Astrocyte (in vitro differentiated cells and primary cell): ENCODE results near the gene ING5. TPM values are rescaled to one million over a fixed set of nuclear protein-coding genes. Genes with fewer than 3 reads are reported as not detected.

Source experiments
- DNase-seq: peaks from one replicate; pipeline ENCODE4 v3.0.0-alpha.2; 2010; ENCODE audit warnings: low read depth
- FAIRE-seq: peaks from 2 replicates; lab custom pipeline; 2011; peaks lifted over from hg19 to GRCh38; lab: Jason Lieb, UNC
- H2AFZ ChIP-seq: 2 replicates; pipeline ENCODE4 v1.6.0; 2012; ENCODE audit warnings: low read depth, low read length, inconsistent platforms
- H3K27ac ChIP-seq: 2 replicates; pipeline ENCODE4 v1.5.1; 2011; ENCODE audit warnings: low read depth, low read length, inconsistent platforms
- H3K27me3 ChIP-seq: 2 replicates; pipeline ENCODE4 v1.6.0; 2011; ENCODE audit warnings: low read length, inconsistent platforms; ENCODE audit not compliant: insufficient read depth
- H3K36me3 ChIP-seq: 2 replicates; pipeline ENCODE4 v1.5.1; 2011; ENCODE audit warnings: low read length, inconsistent platforms; ENCODE audit not compliant: insufficient read depth
- H3K4me1 ChIP-seq: 2 replicates; pipeline ENCODE4 v1.5.1; 2011; ENCODE audit warnings: low read length, inconsistent platforms; ENCODE audit not compliant: insufficient read depth
- H3K4me2 ChIP-seq: 2 replicates; pipeline ENCODE4 v1.6.0; 2012; ENCODE audit warnings: low read length, inconsistent platforms
- H3K4me3 ChIP-seq: 2 replicates; pipeline ENCODE4 v1.5.1; 2011; ENCODE audit warnings: low read depth, mild to moderate bottlenecking, low read length, inconsistent platforms; ENCODE audit not compliant: insufficient read depth
- H3K79me2 ChIP-seq: 2 replicates; pipeline ENCODE4 v1.6.0; 2012; ENCODE audit warnings: mild to moderate bottlenecking, low read length, inconsistent platforms; ENCODE audit not compliant: insufficient read depth
- H3K9ac ChIP-seq: 2 replicates; pipeline ENCODE4 v1.6.0; 2012; ENCODE audit warnings: mild to moderate bottlenecking, low read length, inconsistent platforms
- H3K9me3 ChIP-seq: 2 replicates; pipeline ENCODE4 v1.5.1; 2012; ENCODE audit warnings: low read depth, mild to moderate bottlenecking, low read length, inconsistent platforms; ENCODE audit not compliant: insufficient read depth
- H4K20me1 ChIP-seq: 2 replicates; pipeline ENCODE4 v1.6.0; 2012; ENCODE audit warnings: low read length, inconsistent platforms; ENCODE audit not compliant: insufficient read depth
- H3K27ac Mint-ChIP-seq: one replicate; pipeline ENCODE4 v1.8.0; 2021; ENCODE audit warnings: mild to moderate bottlenecking, mixed read lengths; ENCODE audit not compliant: unreplicated experiment
- H3K27me3 Mint-ChIP-seq: one replicate; pipeline ENCODE4 v1.8.0; 2021; ENCODE audit warnings: low read depth, mixed read lengths; ENCODE audit not compliant: unreplicated experiment
- H3K36me3 Mint-ChIP-seq: one replicate; pipeline ENCODE4 v1.8.0; 2021; ENCODE audit warnings: low read depth, mixed read lengths; ENCODE audit not compliant: unreplicated experiment
- H3K4me1 Mint-ChIP-seq: one replicate; pipeline ENCODE4 v1.8.0; 2021; ENCODE audit warnings: low read depth, mixed read lengths; ENCODE audit not compliant: unreplicated experiment
- H3K4me3 Mint-ChIP-seq: one replicate; pipeline ENCODE4 v1.8.0; 2021; ENCODE audit warnings: mild to moderate bottlenecking, moderate library complexity, mixed read lengths; ENCODE audit not compliant: unreplicated experiment
- H3K9me3 Mint-ChIP-seq: one replicate; pipeline ENCODE4 v1.8.0; 2021; ENCODE audit warnings: mild to moderate bottlenecking, mixed read lengths; ENCODE audit not compliant: unreplicated experiment
- EZH2 ChIP-seq: IDR thresholded peaks from 2 replicates; pipeline ENCODE4 v1.6.1; 2012; ENCODE audit warnings: mild to moderate bottlenecking, low read length, inconsistent platforms; ENCODE audit not compliant: insufficient read depth
- total RNA-seq: library from RNA; stranded (reverse); gene quantifications from 2 replicates; pipeline ENCODE4 v1.2.1, GENCODE V29; 2021
- TF ChIP-seq, protein P1 (sequence below): IDR thresholded peaks from 2 replicates; pipeline ENCODE4 v1.5.1; 2011; ENCODE audit warnings: low read depth, mild to moderate bottlenecking, inconsistent platforms, low read length, moderate library complexity; ENCODE audit not compliant: insufficient read depth

ING5 gene
- total RNA-seq, 1 donor from 2014 or later = 19.7 TPM

DNA sequence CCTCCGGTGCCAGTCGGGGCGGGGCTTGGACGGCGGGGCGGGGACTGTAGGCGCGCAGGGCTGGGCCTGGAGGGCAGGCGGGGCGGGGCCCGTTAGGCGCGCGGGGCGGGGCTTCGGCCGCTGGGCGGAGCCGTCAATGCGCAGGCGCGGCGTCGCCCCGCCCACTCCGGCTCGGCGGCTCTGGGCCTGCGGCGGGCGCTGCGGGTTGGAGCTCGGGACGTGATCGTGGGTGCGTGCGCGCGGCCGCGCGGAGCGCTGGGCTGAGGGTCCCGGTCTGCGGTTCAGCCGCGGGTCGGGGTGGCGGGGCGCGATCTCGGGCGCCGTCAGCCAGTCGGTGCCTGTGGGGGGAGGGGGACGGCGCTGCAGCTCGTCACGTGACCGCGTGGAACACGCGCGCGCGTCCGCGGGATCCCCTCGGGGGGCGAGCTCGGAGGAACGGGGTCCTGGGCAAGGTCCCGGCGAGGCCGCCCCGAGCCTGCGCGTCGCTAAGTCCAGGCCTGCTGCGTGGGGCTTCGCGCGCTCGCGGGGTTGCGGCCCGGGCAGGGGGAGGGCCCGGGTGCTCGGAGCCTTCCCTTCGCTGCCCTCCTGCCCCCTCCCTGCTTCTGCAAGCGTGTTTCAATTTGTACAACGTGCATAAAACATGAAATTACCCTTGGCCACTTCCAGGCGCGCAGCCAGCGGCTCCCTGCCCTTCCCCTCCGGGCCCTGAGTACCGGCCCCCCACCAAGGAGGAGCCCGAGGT is 32.8 kb downstream of the ING5 start, which contains the start of gene D2HGDH:
TSS of gene D2HGDH (plus strand) at position 164 of the 742 bp plus-strand sequence. CDS start 595 bp downstream, outside the sequence.
- peak; percentile 41 for DNase-seq
- H4K20me1 ChIP-seq = peaks cover 20% of the 10 kb centered on the region
- Mint-ChIP-seq H3K9me3 (no peaks in the 10 kb centered on the region), H3K4me3 (peak within 1 kb of the TSS; percentile 85), H3K36me3 (no peaks in the 10 kb centered on the region), H3K27ac (peak within 1 kb of the TSS; percentile 41), H3K27me3 (peaks cover 2% of the 10 kb centered on the region), H3K4me1 (peaks cover 2% of the 10 kb centered on the region)
- peak within 1 kb of the TSS; percentile 96 for H3K4me2 ChIP-seq
- H3K4me1 ChIP-seq = peaks cover 11% of the 10 kb centered on the region
- no peaks in the 10 kb centered on the region for H3K27me3 ChIP-seq
- H3K4me3 ChIP-seq = peak within 1 kb of the TSS; percentile 76
- peak within 1 kb of the TSS; percentile 59 for H3K27ac ChIP-seq
- H3K36me3 ChIP-seq = no peaks in the 10 kb centered on the region
- no peaks in the 10 kb centered on the region for H3K9me3 ChIP-seq
- no peak for TF ChIP-seq EZH2
- TF ChIP-seq, protein P1, sequence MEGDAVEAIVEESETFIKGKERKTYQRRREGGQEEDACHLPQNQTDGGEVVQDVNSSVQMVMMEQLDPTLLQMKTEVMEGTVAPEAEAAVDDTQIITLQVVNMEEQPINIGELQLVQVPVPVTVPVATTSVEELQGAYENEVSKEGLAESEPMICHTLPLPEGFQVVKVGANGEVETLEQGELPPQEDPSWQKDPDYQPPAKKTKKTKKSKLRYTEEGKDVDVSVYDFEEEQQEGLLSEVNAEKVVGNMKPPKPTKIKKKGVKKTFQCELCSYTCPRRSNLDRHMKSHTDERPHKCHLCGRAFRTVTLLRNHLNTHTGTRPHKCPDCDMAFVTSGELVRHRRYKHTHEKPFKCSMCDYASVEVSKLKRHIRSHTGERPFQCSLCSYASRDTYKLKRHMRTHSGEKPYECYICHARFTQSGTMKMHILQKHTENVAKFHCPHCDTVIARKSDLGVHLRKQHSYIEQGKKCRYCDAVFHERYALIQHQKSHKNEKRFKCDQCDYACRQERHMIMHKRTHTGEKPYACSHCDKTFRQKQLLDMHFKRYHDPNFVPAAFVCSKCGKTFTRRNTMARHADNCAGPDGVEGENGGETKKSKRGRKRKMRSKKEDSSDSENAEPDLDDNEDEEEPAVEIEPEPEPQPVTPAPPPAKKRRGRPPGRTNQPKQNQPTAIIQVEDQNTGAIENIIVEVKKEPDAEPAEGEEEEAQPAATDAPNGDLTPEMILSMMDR = no peak
- H3K79me2 ChIP-seq = peaks cover 3% of the 10 kb centered on the region
- FAIRE-seq = no peak
- H3K9ac ChIP-seq = peak within 1 kb of the TSS; percentile 80
- peak within 1 kb of the TSS; percentile 93 for H2AFZ ChIP-seq

GRCh38 chr2:241736111-241736510 is 34.3 kb downstream of the ING5 start:
- no peaks in the 10 kb centered on the region for H3K27me3 ChIP-seq
- no peak overlapping the region for H3K4me2 ChIP-seq
- no peak overlapping the region for H3K4me3 ChIP-seq
- H3K27me3 Mint-ChIP-seq = peaks cover 1% of the 10 kb centered on the region
- H3K36me3 ChIP-seq = no peaks in the 10 kb centered on the region
- H3K27ac Mint-ChIP-seq = peak overlapping the region; percentile 53
- no peaks in the 10 kb centered on the region for H3K9me3 Mint-ChIP-seq
- peaks cover 11% of the 10 kb centered on the region for H3K4me1 ChIP-seq
- H3K4me3 Mint-ChIP-seq = peak overlapping the region; percentile 85
- H3K9me3 ChIP-seq = no peaks in the 10 kb centered on the region
- H3K79me2 ChIP-seq = peaks cover 6% of the 10 kb centered on the region
- DNase-seq = no peak
- no peak overlapping the region for H2AFZ ChIP-seq
- H3K27ac ChIP-seq = no peak overlapping the region
- H4K20me1 ChIP-seq = peaks cover 34% of the 10 kb centered on the region
- H3K4me1 Mint-ChIP-seq = peaks cover 2% of the 10 kb centered on the region
- H3K36me3 Mint-ChIP-seq = no peaks in the 10 kb centered on the region
- FAIRE-seq = no peak
- no peak for TF ChIP-seq EZH2
- TF ChIP-seq, protein P1 = no peak
- no peak overlapping the region for H3K9ac ChIP-seq
